ENCODE results near the gene CAMKK2.
"Not testable (repeated sequence)": the region's sequence is repeated elsewhere in the genome, so short reads cannot be mapped to it uniquely, and the experiment has no call there.

DNA sequence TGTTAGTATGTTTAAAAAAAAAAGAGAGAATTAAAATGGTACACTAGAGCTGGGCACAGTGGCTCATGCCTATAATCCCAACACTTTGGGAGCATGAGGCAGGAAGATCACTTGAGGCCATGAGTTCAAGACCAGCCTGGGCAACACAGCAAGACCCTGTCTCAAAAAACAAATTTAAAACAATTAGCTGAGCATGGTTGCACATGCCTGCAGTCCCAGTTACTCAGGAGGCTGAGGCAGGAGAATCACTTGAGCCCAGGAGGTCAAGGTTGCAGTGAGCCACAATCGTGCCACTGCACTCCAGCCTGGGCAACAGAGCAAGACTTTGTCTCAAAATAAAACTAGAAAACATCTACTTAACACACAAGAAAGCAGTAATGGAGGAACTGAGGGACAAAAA lies 13.7 kb upstream of the CAMKK2 start:
- not testable (repeated sequence) for TF ChIP-seq ZNF549 (tag by site-specific recombination; IDR thresholded peaks at IDR 0.05); ZNF248 (tag by site-specific recombination; IDR thresholded peaks at IDR 0.05); HOXA7 (CRISPR knock-in tag; IDR thresholded peaks at IDR 0.05; ENCODE audit: borderline replicate concordance)
- TF ChIP-seq, protein P1, sequence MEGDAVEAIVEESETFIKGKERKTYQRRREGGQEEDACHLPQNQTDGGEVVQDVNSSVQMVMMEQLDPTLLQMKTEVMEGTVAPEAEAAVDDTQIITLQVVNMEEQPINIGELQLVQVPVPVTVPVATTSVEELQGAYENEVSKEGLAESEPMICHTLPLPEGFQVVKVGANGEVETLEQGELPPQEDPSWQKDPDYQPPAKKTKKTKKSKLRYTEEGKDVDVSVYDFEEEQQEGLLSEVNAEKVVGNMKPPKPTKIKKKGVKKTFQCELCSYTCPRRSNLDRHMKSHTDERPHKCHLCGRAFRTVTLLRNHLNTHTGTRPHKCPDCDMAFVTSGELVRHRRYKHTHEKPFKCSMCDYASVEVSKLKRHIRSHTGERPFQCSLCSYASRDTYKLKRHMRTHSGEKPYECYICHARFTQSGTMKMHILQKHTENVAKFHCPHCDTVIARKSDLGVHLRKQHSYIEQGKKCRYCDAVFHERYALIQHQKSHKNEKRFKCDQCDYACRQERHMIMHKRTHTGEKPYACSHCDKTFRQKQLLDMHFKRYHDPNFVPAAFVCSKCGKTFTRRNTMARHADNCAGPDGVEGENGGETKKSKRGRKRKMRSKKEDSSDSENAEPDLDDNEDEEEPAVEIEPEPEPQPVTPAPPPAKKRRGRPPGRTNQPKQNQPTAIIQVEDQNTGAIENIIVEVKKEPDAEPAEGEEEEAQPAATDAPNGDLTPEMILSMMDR (tag by site-specific recombination; IDR thresholded peaks at IDR 0.05): not testable (repeated sequence)
